Measurements from ENCODE around the gene NFATC2. TPM values are rescaled to one million over a fixed set of nuclear protein-coding genes. Genes with fewer than 3 reads are reported as not detected.

Gene NFATC2
- polyA plus RNA-seq, 1 experiment = 0.21 TPM

DNA sequence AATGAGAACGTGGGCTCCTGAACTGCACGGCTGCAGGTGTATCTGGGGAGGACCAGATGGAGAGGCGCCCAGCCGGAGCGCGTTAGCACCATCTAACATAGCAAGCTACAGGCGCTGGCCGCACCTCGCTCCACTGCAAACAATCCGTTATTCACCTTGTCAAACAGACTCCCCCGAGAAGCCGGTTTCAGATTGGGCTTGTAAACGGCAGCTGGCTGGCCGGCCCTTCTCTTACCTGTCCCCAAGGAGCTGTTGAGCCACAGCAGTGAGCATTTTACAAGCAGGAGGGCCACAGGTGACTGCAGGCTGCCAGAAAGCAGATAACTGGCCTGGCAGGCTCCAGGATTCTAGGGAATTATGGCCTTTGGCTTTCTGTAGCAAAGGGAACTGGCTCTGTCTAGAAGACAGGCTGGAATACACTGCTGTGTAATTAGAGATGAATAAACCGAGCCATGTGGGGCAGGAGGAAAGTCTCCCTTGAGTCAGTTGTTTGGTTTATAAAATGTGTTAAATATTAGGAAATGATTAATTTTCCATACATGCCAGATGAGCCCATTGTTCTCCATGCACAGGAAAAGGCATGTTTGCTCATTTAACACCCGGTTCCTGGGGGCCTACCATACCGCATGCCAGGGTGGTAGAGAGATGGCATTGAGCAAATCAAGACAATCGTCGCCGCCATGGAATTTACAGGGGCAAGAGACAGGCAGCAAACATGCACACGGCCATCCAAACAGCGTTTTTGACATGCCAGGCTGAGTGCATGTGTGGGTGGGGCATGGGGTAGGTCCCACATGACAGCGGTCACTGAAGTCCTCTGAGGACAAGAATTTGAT lies 159.3 kb downstream of the NFATC2 start:
- CTCF ChIA-PET = interaction anchor here (1.2 to 1.4 kb wide), 3 partner anchors 10 to 402 kb away, joined by 3 read pairs; no protein-coding TSS in a partner anchor
- POLR2A ChIA-PET = no interaction called here
- Histone ChIP-seq H3K4me3 (ENCODE audit: low read depth, low read length) (no peak overlapping the region), H3K27me3 (ENCODE audit: control insufficient read depth, insufficient read depth, low read length) (no peaks in the 10 kb centered on the region), H3K36me3 (ENCODE audit: control insufficient read depth, insufficient read depth, low read length) (no peaks in the 10 kb centered on the region)
- TF ChIP-seq, protein P1, sequence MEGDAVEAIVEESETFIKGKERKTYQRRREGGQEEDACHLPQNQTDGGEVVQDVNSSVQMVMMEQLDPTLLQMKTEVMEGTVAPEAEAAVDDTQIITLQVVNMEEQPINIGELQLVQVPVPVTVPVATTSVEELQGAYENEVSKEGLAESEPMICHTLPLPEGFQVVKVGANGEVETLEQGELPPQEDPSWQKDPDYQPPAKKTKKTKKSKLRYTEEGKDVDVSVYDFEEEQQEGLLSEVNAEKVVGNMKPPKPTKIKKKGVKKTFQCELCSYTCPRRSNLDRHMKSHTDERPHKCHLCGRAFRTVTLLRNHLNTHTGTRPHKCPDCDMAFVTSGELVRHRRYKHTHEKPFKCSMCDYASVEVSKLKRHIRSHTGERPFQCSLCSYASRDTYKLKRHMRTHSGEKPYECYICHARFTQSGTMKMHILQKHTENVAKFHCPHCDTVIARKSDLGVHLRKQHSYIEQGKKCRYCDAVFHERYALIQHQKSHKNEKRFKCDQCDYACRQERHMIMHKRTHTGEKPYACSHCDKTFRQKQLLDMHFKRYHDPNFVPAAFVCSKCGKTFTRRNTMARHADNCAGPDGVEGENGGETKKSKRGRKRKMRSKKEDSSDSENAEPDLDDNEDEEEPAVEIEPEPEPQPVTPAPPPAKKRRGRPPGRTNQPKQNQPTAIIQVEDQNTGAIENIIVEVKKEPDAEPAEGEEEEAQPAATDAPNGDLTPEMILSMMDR (IDR thresholded peaks at IDR 0.05; ENCODE audit: insufficient read depth, low read depth, low read length) = no peak
- no peak for DNase-seq (ENCODE audit: low read depth)

DNA sequence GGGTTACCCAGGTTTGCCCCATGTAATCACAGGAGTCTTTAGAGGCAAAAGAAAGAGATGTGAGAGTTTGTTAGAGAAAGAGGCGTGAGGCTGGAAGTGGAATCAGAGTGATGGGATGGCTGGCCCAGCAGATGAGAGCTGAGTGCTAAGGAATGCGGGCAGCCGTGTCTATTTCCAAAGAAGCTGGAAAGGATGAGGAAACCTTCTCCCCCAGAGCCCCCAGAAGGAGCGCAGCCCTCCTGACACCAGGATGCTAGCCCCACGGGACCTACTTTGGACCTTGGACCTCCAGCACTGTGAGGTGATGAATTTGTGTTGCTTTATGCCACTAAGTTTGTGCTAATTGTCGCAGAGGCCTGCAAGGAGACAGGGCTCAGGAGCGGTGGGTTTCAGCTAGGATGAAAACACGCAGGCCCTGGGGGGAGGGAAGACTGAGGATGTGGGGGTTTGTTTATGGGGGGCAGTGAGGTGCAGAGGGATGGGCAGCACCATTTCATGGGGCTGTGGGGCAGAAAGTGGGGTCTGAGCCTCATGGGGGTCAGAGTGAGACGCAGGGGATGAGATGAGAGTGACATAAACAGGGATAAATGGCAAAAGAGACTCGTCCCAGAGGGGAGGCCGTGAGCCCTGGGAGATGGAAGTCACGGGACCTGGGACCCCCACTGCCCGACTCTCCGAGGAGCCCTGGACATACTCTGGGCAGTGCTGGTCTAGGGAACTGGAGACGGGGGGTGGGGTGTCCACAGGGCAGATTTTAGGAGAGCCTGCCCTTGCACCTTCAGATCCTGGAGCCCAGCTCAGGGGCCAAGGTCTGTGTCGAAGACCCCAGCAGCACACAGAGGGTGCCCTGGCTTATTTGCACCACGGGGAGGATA lies 160.2 kb downstream of the NFATC2 start:
- TF ChIP-seq, protein P1 (IDR thresholded peaks at IDR 0.05; ENCODE audit: insufficient read depth, low read depth, low read length) = no peak
- ChIA-PET CTCF (interaction anchor here (1.2 to 1.4 kb wide), 3 partner anchors 10 to 401 kb away, joined by 3 read pairs; no protein-coding TSS in a partner anchor), POLR2A (no interaction called here)

DNA sequence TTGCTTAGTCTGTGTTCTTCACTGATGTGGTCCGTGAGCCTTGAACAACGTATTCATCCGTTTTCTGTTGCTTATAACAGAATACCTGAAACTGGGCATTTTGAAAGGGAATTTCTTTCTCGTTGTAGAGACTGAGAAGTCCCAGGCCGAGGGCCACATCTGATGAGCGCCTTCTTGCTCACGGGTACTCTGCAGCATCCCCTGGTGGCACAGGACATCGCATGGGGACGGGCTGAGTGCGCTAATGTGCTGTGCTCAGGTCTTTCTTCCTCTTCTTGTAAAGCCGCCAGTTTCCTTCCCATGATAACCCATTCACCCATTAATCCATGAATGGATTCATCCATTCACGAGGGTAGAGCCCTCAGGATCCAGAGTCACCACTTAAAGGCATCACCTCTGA lies 161.0 kb downstream of the NFATC2 start:
- Histone ChIP-seq H3K27me3 (ENCODE audit: control insufficient read depth, insufficient read depth, low read length) (no peaks in the 10 kb centered on the region), H3K36me3 (ENCODE audit: control insufficient read depth, insufficient read depth, low read length) (no peaks in the 10 kb centered on the region), H3K4me3 (ENCODE audit: low read depth, low read length) (no peak overlapping the region)
- DNase-seq (ENCODE audit: low read depth) = no peak
- TF ChIP-seq, protein P1 (IDR thresholded peaks at IDR 0.05; ENCODE audit: insufficient read depth, low read depth, low read length) = no peak
- CTCF ChIA-PET = interaction anchor here (1.2 to 4.1 kb wide), 2 partner anchors 213 to 400 kb away, joined by 3 to 32 read pairs; no protein-coding TSS in a partner anchor
- POLR2A ChIA-PET = no interaction called here

More for the DNA sequence above, 160.2 kb downstream of the NFATC2 start:
- DNase-seq (ENCODE audit: low read depth) = no peak
- H3K4me3 ChIP-seq (ENCODE audit: low read depth, low read length) = no peak overlapping the region
- H3K36me3 ChIP-seq (ENCODE audit: control insufficient read depth, insufficient read depth, low read length) = no peaks in the 10 kb centered on the region
- H3K27me3 ChIP-seq (ENCODE audit: control insufficient read depth, insufficient read depth, low read length) = no peaks in the 10 kb centered on the region

DNA sequence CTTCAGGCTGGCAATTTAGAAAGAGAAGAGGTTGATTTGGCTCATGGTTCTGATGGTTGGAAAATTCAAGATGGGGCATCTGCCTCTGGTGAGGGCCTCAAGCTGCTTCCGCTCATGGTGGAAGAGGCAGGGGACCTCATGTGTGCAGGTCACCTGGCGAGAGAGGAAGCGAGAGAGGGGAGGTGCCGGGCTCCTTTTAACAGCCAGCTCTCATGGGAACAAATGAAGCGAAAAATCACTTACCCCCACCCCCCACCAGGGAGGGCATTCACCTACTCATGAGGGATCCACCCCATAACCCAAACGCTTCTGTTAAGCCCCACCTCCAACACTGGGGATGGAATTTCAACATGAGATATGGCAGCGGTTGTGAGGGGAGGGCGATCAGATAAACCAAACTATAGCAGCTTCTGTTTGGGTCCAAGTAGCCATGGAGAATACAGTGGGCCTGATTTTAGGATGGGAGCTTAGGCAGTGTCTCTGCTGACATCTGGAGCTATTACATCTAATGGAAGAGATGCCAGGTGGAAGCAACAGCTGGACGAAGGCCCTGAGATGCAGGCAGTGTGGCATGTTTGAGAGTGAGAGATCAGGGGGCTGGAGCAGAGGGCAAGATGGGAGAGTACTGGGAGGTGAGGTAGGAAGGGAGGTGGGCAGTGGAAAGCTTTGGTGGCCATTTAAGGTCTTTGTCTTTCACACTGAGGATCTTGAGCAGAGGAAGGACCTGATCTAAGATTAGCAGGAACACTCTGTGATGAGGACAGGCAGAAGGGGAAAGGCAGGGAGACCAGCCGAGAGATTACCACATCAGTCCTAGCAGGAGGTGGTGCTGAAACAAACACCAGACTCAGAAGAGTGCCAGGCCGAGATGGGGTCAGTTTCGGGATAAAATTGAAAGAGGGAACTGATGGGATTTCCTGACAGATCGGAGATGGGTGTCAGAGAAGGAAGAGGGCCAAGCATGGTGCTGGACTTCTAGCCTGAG lies 161.8 kb downstream of the NFATC2 start:
- ChIA-PET POLR2A (no interaction called here), CTCF (interaction anchor here (1.1 to 4.1 kb wide), 3 partner anchors 9 to 243 kb away, joined by 3 to 32 read pairs (median 4); no protein-coding TSS in a partner anchor)
- TF ChIP-seq, protein P1 (IDR thresholded peaks at IDR 0.05; ENCODE audit: insufficient read depth, low read depth, low read length) = no peak
- no peaks in the 10 kb centered on the region for H3K36me3 ChIP-seq (ENCODE audit: control insufficient read depth, insufficient read depth, low read length)
- H3K4me3 ChIP-seq (ENCODE audit: low read depth, low read length) = no peak overlapping the region
- H3K27me3 ChIP-seq (ENCODE audit: control insufficient read depth, insufficient read depth, low read length) = no peaks in the 10 kb centered on the region
- no peak for DNase-seq (ENCODE audit: low read depth)
